ENCODE results near the gene DTYMK. TPM values are rescaled to one million over a fixed set of nuclear protein-coding genes. Genes with fewer than 3 reads are reported as not detected.

The DTYMK gene
- total RNA-seq, 1 experiment from 2014 or later = 88.1 TPM

DNA sequence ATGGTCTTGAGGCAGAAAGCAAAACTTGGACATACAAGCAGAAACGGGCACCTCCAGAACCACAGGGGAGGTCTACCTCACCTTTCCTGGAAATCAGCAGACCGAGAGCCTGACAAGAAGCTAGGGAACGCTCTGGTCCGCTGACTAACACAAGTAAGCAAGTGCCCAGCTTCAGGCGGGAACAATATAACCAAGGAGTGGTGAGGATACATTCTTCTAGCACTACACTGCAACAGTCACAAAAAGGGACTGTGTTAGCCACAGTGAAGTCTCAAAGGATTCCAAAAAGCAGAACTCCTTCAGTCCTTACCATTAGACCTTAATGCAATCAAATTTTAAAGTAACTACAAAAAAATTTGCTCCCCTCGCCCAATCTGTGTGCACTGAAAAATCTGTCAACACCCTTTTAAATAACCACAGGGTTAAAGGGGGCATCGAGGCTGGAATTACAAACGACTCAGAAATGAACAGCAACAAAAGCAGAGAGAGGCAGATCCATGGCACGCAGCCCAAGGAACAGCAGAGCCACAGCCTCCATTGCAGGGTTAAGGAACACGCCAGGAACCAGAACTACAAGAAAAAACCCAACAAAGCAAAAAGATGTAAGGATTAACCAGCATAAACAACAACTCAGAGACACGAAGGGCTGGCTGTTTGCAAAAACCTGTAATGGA lies 56.7 kb downstream of the DTYMK start:
- Mint-ChIP-seq H3K9me3 (no peaks in the 10 kb centered on the region), H3K4me1 (no peaks in the 10 kb centered on the region), H3K27ac (peak overlapping the region; percentile 5; the same call in 1 of the 2 replicates), H3K27me3 (ENCODE audit: low read depth) (no peaks in the 10 kb centered on the region), H3K36me3 (peaks cover 26% of the 10 kb centered on the region), H3K4me3 (no peak overlapping the region)
- TF ChIP-seq, protein P1, sequence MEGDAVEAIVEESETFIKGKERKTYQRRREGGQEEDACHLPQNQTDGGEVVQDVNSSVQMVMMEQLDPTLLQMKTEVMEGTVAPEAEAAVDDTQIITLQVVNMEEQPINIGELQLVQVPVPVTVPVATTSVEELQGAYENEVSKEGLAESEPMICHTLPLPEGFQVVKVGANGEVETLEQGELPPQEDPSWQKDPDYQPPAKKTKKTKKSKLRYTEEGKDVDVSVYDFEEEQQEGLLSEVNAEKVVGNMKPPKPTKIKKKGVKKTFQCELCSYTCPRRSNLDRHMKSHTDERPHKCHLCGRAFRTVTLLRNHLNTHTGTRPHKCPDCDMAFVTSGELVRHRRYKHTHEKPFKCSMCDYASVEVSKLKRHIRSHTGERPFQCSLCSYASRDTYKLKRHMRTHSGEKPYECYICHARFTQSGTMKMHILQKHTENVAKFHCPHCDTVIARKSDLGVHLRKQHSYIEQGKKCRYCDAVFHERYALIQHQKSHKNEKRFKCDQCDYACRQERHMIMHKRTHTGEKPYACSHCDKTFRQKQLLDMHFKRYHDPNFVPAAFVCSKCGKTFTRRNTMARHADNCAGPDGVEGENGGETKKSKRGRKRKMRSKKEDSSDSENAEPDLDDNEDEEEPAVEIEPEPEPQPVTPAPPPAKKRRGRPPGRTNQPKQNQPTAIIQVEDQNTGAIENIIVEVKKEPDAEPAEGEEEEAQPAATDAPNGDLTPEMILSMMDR (IDR thresholded peaks at IDR 0.05) = no peak
- TF ChIP-seq, protein P2, sequence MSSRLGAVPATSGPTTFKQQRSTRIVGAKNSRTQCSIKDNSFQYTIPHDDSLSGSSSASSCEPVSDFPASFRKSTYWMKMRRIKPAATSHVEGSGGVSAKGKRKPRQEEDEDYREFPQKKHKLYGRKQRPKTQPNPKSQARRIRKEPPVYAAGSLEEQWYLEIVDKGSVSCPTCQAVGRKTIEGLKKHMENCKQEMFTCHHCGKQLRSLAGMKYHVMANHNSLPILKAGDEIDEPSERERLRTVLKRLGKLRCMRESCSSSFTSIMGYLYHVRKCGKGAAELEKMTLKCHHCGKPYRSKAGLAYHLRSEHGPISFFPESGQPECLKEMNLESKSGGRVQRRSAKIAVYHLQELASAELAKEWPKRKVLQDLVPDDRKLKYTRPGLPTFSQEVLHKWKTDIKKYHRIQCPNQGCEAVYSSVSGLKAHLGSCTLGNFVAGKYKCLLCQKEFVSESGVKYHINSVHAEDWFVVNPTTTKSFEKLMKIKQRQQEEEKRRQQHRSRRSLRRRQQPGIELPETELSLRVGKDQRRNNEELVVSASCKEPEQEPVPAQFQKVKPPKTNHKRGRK (CRISPR knock-in tag; IDR thresholded peaks at IDR 0.05; ENCODE audit: borderline replicate concordance) = no peak
- ChIA-PET CTCF (no interaction called here), POLR2A (no interaction called here)
- no peak for DNase-seq (ENCODE audit: low spot score)
- ATAC-seq = no peak

GRCh38 chr2:241627675-241628074 lies 58.9 kb downstream of the DTYMK start:
- Mint-ChIP-seq H3K27me3 (ENCODE audit: low read depth) (no peaks in the 10 kb centered on the region), H3K27ac (peak overlapping the region; percentile 67), H3K36me3 (peaks cover 17% of the 10 kb centered on the region), H3K9me3 (no peaks in the 10 kb centered on the region), H3K4me1 (no peaks in the 10 kb centered on the region), H3K4me3 (no peak overlapping the region)
- ChIA-PET CTCF (no interaction called here), POLR2A (no interaction called here)
- no peak for TF ChIP-seq PREB (CRISPR knock-in tag; IDR thresholded peaks at IDR 0.05; ENCODE audit: borderline replicate concordance)
- no peak for TF ChIP-seq ARID4B (CRISPR knock-in tag; IDR thresholded peaks at IDR 0.05; ENCODE audit: borderline replicate concordance)
- TF ChIP-seq GTF2I (CRISPR knock-in tag; conservative IDR thresholded peaks at IDR 0.05) = no peak
- TF ChIP-seq ZNF416 (CRISPR knock-in tag; IDR thresholded peaks at IDR 0.05) = no peak
- ATAC-seq (no peak), DNase-seq (ENCODE audit: low spot score) (no peak)

Other genes with a start within 250 kb of the DTYMK start
- gene STK25, start 178.2 kb downstream of the DTYMK start, total RNA-seq (2021) = 214 to 232 TPM (median 222 TPM) in 3 replicates
- gene BOK, start 128.1 kb downstream of the DTYMK start, total RNA-seq (2021) = 35.1 to 39.4 TPM (median 37.4 TPM) in 3 replicates
- gene THAP4, start 49.7 kb downstream of the DTYMK start, total RNA-seq (2021) = 72.6 to 88.6 TPM (median 78.0 TPM) in 3 replicates
- gene ATG4B, start 49.1 kb downstream of the DTYMK start, total RNA-seq (2021) = 113 to 133 TPM (median 127 TPM) in 3 replicates
- gene ING5, start 15.2 kb upstream of the DTYMK start, total RNA-seq (2021) = 43.1 to 47.4 TPM (median 45.3 TPM) in 3 replicates
- gene D2HGDH, start 47.8 kb upstream of the DTYMK start, total RNA-seq (2021) = 22.7 to 28.1 TPM (median 26.8 TPM) in 3 replicates
- 0.73 to 0.98 TPM (median 0.78 TPM) in 3 replicates for gene GAL3ST2, start 90.0 kb upstream of the DTYMK start, total RNA-seq (2021)
- 2.2 to 4.1 TPM (median 3.0 TPM) in 3 replicates for gene NEU4, start 122.4 kb upstream of the DTYMK start, total RNA-seq (2021)
- 0.25 to 0.52 TPM (median 0.30 TPM) in 3 replicates for gene PDCD1, start 172.1 kb upstream of the DTYMK start, total RNA-seq (2021)
- gene RTP5, start 182.9 kb upstream of the DTYMK start, total RNA-seq (2021) = not detected in 3 replicates